Sigmoid colon (tissue), 7 donors: Measurements from ENCODE around the gene CPSF4L. TPM values are rescaled to one million over a fixed set of nuclear protein-coding genes. Genes with fewer than 3 reads are reported as not detected.
"Not testable (repeated sequence)": the region's sequence is repeated elsewhere in the genome, so short reads cannot be mapped to it uniquely, and the experiment has no call there.

ENCODE experiments used
- DNase-seq: peaks from one replicate; pipeline ENCODE4 v3.0.0-alpha.2; 2019
- H3K27ac ChIP-seq, 4 donors: fragments of 200-600 bp; sonication (generic); one replicate each; pipeline ENCODE4 v1.5.1; 2016 to 2019; ENCODE audit warnings: mild to moderate bottlenecking in 1 of 4
- H3K27me3 ChIP-seq, 3 donors: fragments of 200-600 bp; sonication (generic); one replicate each; pipeline ENCODE4 v1.5.1; 2019; ENCODE audit warnings: mild to moderate bottlenecking in 1 of 3
- H3K36me3 ChIP-seq, 4 donors: fragments of 200-600 bp; sonication (generic); one replicate each; pipeline ENCODE4 v1.5.1; 2016 to 2019
- H3K4me1 ChIP-seq, 4 donors: fragments of 200-600 bp; sonication (generic); one replicate each; pipeline ENCODE4 v1.5.1; 2017 to 2019
- H3K4me3 ChIP-seq, 4 donors: fragments of 200-600 bp; sonication (generic); one replicate each; pipeline ENCODE4 v1.5.1; 2017 to 2019; ENCODE audit warnings: mild to moderate bottlenecking in 2 of 4, moderate library complexity in 1 of 4
- H3K9me3 ChIP-seq, 4 donors: fragments of 200-600 bp in 3 of 4; sonication (generic) in 3 of 4; one replicate each; pipeline versions ENCODE4 v1.5.1 to v1.6.1; 2013 to 2019
- CTCF ChIP-seq, 4 experiments: fragments of 450-650 bp in 3 of 4; fragments of 200-600 bp in 1 of 4; IDR thresholded peaks; one replicate each; pipeline ENCODE4 v1.5.1; 2016 to 2019; ENCODE audit warnings: antibody characterized with exemption in 4 of 4, mild to moderate bottlenecking in 3 of 4, moderate library complexity in 2 of 4
- EP300 ChIP-seq, 4 donors: sonication (generic); formaldehyde crosslinking; IDR thresholded peaks; one replicate each; pipeline ENCODE4 v1.6.1; 2017; ENCODE audit warnings: antibody characterized with exemption in 4 of 4
- POLR2A ChIP-seq, 2 donors: fragments of 450-650 bp; IDR thresholded peaks; one replicate each; pipeline ENCODE4 v1.6.1; 2016; ENCODE audit warnings: antibody characterized with exemption in 2 of 2, mild to moderate bottlenecking in 2 of 2, moderate library complexity in 2 of 2
- POLR2AphosphoS5 ChIP-seq, 4 donors: sonication (generic); formaldehyde crosslinking; IDR thresholded peaks; one replicate each; pipeline ENCODE4 v1.6.1; 2017; ENCODE audit warnings: antibody characterized with exemption in 4 of 4
- WGBS, 2 donors: extraction: QIAGEN DNeasy Blood & Tissue Kit; methylation state at CpG; one replicate each; pipeline ENCODE4 v1.1.7; 2013; 5-methylcytosine and 5-hydroxymethylcytosine counted together
- intact Hi-C: fragments of 100-400 bp; cut with DNase I; formaldehyde crosslinking; loops from one replicate; pipeline ENCODE4 v1.15.1; 2023
- polyA plus RNA-seq, 3 donors: library from polyadenylated mRNA; stranded (reverse); fragments of 200-250 nt; gene quantifications; one replicate each; pipeline ENCODE4 v1.2.3, GENCODE V29; 2013
- total RNA-seq, 4 donors: library from RNA; depleted of rRNA; stranded (reverse); fragments of >200 nt; gene quantifications; one replicate each; pipeline ENCODE4 v1.1.0, GENCODE V29; 2016
- donor health status: healthy with polysubstance abuse.
- donor health status: Bipolar disorder and iron deficiency.
- donor health status: healthy.

CPSF4L gene
- total and polyA plus RNA-seq, 7 donors = not detected

GRCh38 chr17:73265646-73266640, 4.3 kb upstream of the CPSF4L start:
- H3K36me3 ChIP-seq = no peaks in the 10 kb centered on the region
- intact Hi-C loops = no loop called here
- H3K4me1 ChIP-seq = peaks cover 0 to 14% (median 9%) of the 10 kb centered on the region in 4 donors
- no peak for DNase-seq
- no peak overlapping the region for H3K27ac ChIP-seq
- no peak overlapping the region for H3K4me3 ChIP-seq
- no peak for TF ChIP-seq POLR2A (IDR thresholded peaks at IDR 0.05)
- no peak for TF ChIP-seq EP300 (IDR thresholded peaks at IDR 0.05)
- no peak for TF ChIP-seq CTCF (IDR thresholded peaks at IDR 0.05)
- TF ChIP-seq POLR2AphosphoS5 (IDR thresholded peaks at IDR 0.05) = no peak
- no peaks in the 10 kb centered on the region for H3K27me3 ChIP-seq
- peaks cover 0 to 3% (median 0%) of the 10 kb centered on the region in 4 donors for H3K9me3 ChIP-seq
- WGBS, 2 donors = 91% methylated on average over 24 of the region's 24 CpGs

- WGBS, 2 donors = 74 to 82% methylated on average over 2 of the region's 2 CpGs
- H3K4me1 ChIP-seq = peaks cover 0 to 14% (median 9%) of the 10 kb centered on the region in 4 donors
- H3K4me3 ChIP-seq, DNase-seq, H3K27ac ChIP-seq, intact Hi-C loops, H3K9me3 ChIP-seq, H3K36me3 ChIP-seq, H3K27me3 ChIP-seq: not testable (repeated sequence)
These were observed 2.8 kb upstream of the CPSF4L start for GRCh38 chr17:73264448-73264847.

- peak; percentile 54 for DNase-seq
- Histone ChIP-seq H3K9me3 (no peaks in the 10 kb centered on the region), H3K4me3 (no peak overlapping the region), H3K27ac (peak overlapping the region; percentile 14 to 49 (median 35)), H3K27me3 (no peaks in the 10 kb centered on the region), H3K4me1 (peaks cover 0 to 14% (median 9%) of the 10 kb centered on the region in 4 donors), H3K36me3 (no peaks in the 10 kb centered on the region)
- no peak for TF ChIP-seq POLR2AphosphoS5 (IDR thresholded peaks at IDR 0.05)
- TF ChIP-seq CTCF (IDR thresholded peaks at IDR 0.05) = no peak
- no peak for TF ChIP-seq EP300 (IDR thresholded peaks at IDR 0.05)
- TF ChIP-seq POLR2A (IDR thresholded peaks at IDR 0.05) = no peak
- 53 to 77% methylated on average over 12 of the region's 12 CpGs for WGBS, 2 donors
- intact Hi-C loops = no loop called here
These were observed 1.3 kb upstream of the CPSF4L start for GRCh38 chr17:73262676-73263642.

- Histone ChIP-seq H3K4me3 (no peak overlapping the region), H3K27me3 (no peaks in the 10 kb centered on the region), H3K4me1 (peaks cover 0 to 21% (median 13%) of the 10 kb centered on the region in 4 donors), H3K27ac (peak overlapping the region; percentile 14 to 49 (median 28)), H3K9me3 (no peaks in the 10 kb centered on the region), H3K36me3 (no peaks in the 10 kb centered on the region)
- peak; percentile 67 for DNase-seq
- WGBS, 2 donors = 20 to 65% methylated on average over 19 of the region's 19 CpGs
- intact Hi-C loops = no loop called here
- TF ChIP-seq CTCF (IDR thresholded peaks at IDR 0.05) = no peak
- peak in 1 of 4 donors; percentile 9 for TF ChIP-seq POLR2AphosphoS5 (IDR thresholded peaks at IDR 0.05)
- no peak for TF ChIP-seq POLR2A (IDR thresholded peaks at IDR 0.05)
- no peak for TF ChIP-seq EP300 (IDR thresholded peaks at IDR 0.05)
These were observed 434 bp upstream of the CPSF4L start for GRCh38 chr17:73261952-73262675.
